Fibroblast of skin of back (primary cell): ENCODE data around the gene PDE8A.
"Not testable (repeated sequence)": the region's sequence is repeated elsewhere in the genome, so short reads cannot be mapped to it uniquely, and the experiment has no call there.

Experiments used
- DNase-seq: peaks from one replicate; pipeline ENCODE4 v3.0.0-alpha.2; 2013

Gene PDE8A

GRCh38 chr15:84960391-84961113, 21.1 kb upstream of the PDE8A start:
- no peak for DNase-seq

- peak; percentile 64 for DNase-seq
Observed at GRCh38 chr15:84961114-84961452, 20.6 kb upstream of the PDE8A start.

- DNase-seq: no peak
Observed at GRCh38 chr15:84961707-84962106, 19.9 kb upstream of the PDE8A start.

- no peak for DNase-seq
Observed at GRCh38 chr15:84962955-84963354, 18.7 kb upstream of the PDE8A start.

- DNase-seq: peak; percentile 21
Observed at GRCh38 chr15:84967380-84967779, 14.3 kb upstream of the PDE8A start.

GRCh38 chr15:84968301-84968700, 13.4 kb upstream of the PDE8A start:
- DNase-seq: no peak

- no peak for DNase-seq
Observed at GRCh38 chr15:84969257-84969656, 12.4 kb upstream of the PDE8A start.

GRCh38 chr15:84970843-84971242, 10.8 kb upstream of the PDE8A start:
- DNase-seq: no peak

- peak; percentile 64 for DNase-seq
Observed at GRCh38 chr15:84973492-84974460, 7.9 kb upstream of the PDE8A start.

- no peak for DNase-seq
Observed at GRCh38 chr15:84975871-84976351, 5.7 kb upstream of the PDE8A start.

- no peak for DNase-seq
Observed at GRCh38 chr15:84976746-84977345, 4.8 kb upstream of the PDE8A start.

GRCh38 chr15:84979651-84980050, 2.0 kb upstream of the PDE8A start:
- DNase-seq: no peak

- DNase-seq: peak; percentile 88
Observed at GRCh38 chr15:84980196-84981053, 1.2 kb upstream of the PDE8A start.

- peak; percentile 95 for DNase-seq
Observed at GRCh38 chr15:84981054-84981710, 474 bp upstream of the PDE8A start.

- DNase-seq: peak; percentile 23
Observed at GRCh38 chr15:84982301-84982920, 755 bp downstream of the PDE8A start.

- DNase-seq: no peak
Observed at GRCh38 chr15:84983294-84983693, 1.6 kb downstream of the PDE8A start.

GRCh38 chr15:84983711-84984110, 2.1 kb downstream of the PDE8A start:
- no peak for DNase-seq

- DNase-seq: no peak
Observed at GRCh38 chr15:84985158-84985557, 3.5 kb downstream of the PDE8A start.

- DNase-seq: not testable (repeated sequence)
Observed at GRCh38 chr15:84987351-84987750, 5.7 kb downstream of the PDE8A start.

GRCh38 chr15:84987949-84988624, 6.4 kb downstream of the PDE8A start:
- no peak for DNase-seq
